ENCODE data around the gene SNED1.

SNED1 gene

DNA sequence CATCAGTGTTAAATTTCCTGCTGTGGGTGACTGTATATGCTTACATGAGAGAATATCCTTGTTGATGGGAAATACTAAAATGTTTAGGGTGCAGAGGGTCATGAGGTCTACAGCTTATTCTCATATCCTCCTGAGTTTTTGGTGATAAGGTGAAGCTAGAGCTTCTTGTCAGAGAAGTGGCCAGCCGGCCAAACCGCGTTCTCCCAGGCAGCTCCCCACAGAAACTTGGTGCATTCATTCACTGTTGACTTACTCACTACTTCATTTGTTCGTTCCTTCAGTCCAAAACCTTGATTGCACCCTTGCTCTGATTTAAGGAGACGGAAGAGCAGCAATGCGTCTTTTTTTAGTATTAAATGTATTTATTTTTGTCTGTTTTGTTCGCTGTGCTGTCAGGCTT lies 8.7 kb downstream of the SNED1 start:
- TF ChIP-seq CTCF (IDR thresholded peaks at IDR 0.05; ENCODE audit: borderline replicate concordance, extremely low read depth, low read length, poor library complexity, severe bottlenecking) = no peak
- no peak for TF ChIP-seq EZH2 (IDR thresholded peaks at IDR 0.05; ENCODE audit: borderline replicate concordance, low read depth, low read length, severe bottlenecking)
- H3K36me3 ChIP-seq (ENCODE audit: insufficient read depth, low read length) = no peaks in the 10 kb centered on the region
- no peaks in the 10 kb centered on the region for H3K79me2 ChIP-seq (ENCODE audit: insufficient read depth, low read length)
- no peaks in the 10 kb centered on the region for H3K4me1 ChIP-seq (ENCODE audit: insufficient read depth, low read length)
- H3K9me3 ChIP-seq (ENCODE audit: insufficient read depth, low read length, severe bottlenecking) = peaks cover 16% of the 10 kb centered on the region
- H4K20me1 ChIP-seq (ENCODE audit: insufficient read depth, low read length) = no peaks in the 10 kb centered on the region
- ATAC-seq (ENCODE audit: insufficient read depth, low read depth) = no peak
- H3K4me3 ChIP-seq (ENCODE audit: low read depth in 1 of 2, low read length in 2 of 2) = no peak overlapping the region
- no peak overlapping the region for H3K4me2 ChIP-seq (ENCODE audit: insufficient read depth, low read length)
- H2AFZ ChIP-seq (ENCODE audit: low read depth, low read length) = no peak overlapping the region
- no peak for DNase-seq
- H3K27me3 ChIP-seq (ENCODE audit: insufficient read depth, low read length, poor library complexity) = peaks cover 8% of the 10 kb centered on the region
- H3K27ac ChIP-seq (ENCODE audit: low read length) = no peak overlapping the region
- H3K9ac ChIP-seq (ENCODE audit: low read depth, low read length) = no peak overlapping the region

GRCh38 chr2:241007880-241008710 lies 9.7 kb downstream of the SNED1 start:
- Histone ChIP-seq H3K4me2 (ENCODE audit: insufficient read depth, low read length) (no peak overlapping the region), H3K9me3 (ENCODE audit: insufficient read depth, low read length, severe bottlenecking) (peaks cover 15% of the 10 kb centered on the region), H4K20me1 (ENCODE audit: insufficient read depth, low read length) (no peaks in the 10 kb centered on the region), H3K9ac (ENCODE audit: low read depth, low read length) (no peak overlapping the region), H3K27me3 (ENCODE audit: insufficient read depth, low read length, poor library complexity) (peaks cover 11% of the 10 kb centered on the region), H3K4me3 (ENCODE audit: low read depth in 1 of 2, low read length in 2 of 2) (no peak overlapping the region), H2AFZ (ENCODE audit: low read depth, low read length) (no peak overlapping the region), H3K36me3 (ENCODE audit: insufficient read depth, low read length) (no peaks in the 10 kb centered on the region), H3K79me2 (ENCODE audit: insufficient read depth, low read length) (no peaks in the 10 kb centered on the region), H3K4me1 (ENCODE audit: insufficient read depth, low read length) (no peaks in the 10 kb centered on the region), H3K27ac (ENCODE audit: low read length) (no peak overlapping the region)
- DNase-seq (no peak), ATAC-seq (ENCODE audit: insufficient read depth, low read depth) (no peak)
- TF ChIP-seq EZH2 (IDR thresholded peaks at IDR 0.05; ENCODE audit: borderline replicate concordance, low read depth, low read length, severe bottlenecking) (no peak), CTCF (IDR thresholded peaks at IDR 0.05; ENCODE audit: borderline replicate concordance, extremely low read depth, low read length, poor library complexity, severe bottlenecking) (no peak)

- no peak overlapping the region for H3K4me3 ChIP-seq (ENCODE audit: low read depth in 1 of 2, low read length in 2 of 2)
- H3K4me2 ChIP-seq (ENCODE audit: insufficient read depth, low read length) = no peak overlapping the region
- no peaks in the 10 kb centered on the region for H4K20me1 ChIP-seq (ENCODE audit: insufficient read depth, low read length)
- peaks cover 11% of the 10 kb centered on the region for H3K27me3 ChIP-seq (ENCODE audit: insufficient read depth, low read length, poor library complexity)
- H3K9me3 ChIP-seq (ENCODE audit: insufficient read depth, low read length, severe bottlenecking) = peaks cover 9% of the 10 kb centered on the region
- TF ChIP-seq EZH2 (IDR thresholded peaks at IDR 0.05; ENCODE audit: borderline replicate concordance, low read depth, low read length, severe bottlenecking) (no peak), CTCF (IDR thresholded peaks at IDR 0.05; ENCODE audit: borderline replicate concordance, extremely low read depth, low read length, poor library complexity, severe bottlenecking) (no peak)
- H3K9ac ChIP-seq (ENCODE audit: low read depth, low read length) = no peak overlapping the region
- ATAC-seq (ENCODE audit: insufficient read depth, low read depth) (no peak), DNase-seq (no peak)
- no peaks in the 10 kb centered on the region for H3K4me1 ChIP-seq (ENCODE audit: insufficient read depth, low read length)
- H2AFZ ChIP-seq (ENCODE audit: low read depth, low read length) = no peak overlapping the region
- H3K36me3 ChIP-seq (ENCODE audit: insufficient read depth, low read length) = no peaks in the 10 kb centered on the region
- no peaks in the 10 kb centered on the region for H3K79me2 ChIP-seq (ENCODE audit: insufficient read depth, low read length)
- no peak overlapping the region for H3K27ac ChIP-seq (ENCODE audit: low read length)
Measured at GRCh38 chr2:241008711-241009121, 10.3 kb downstream of the SNED1 start.
